VCaP (cell line): ENCODE results near the gene RPTOR.

Experiments used
- H3K27ac ChIP-seq: fragments of 450-650 bp; 2 replicates; pipeline ENCODE4 v1.5.1; 2017
- CTCF ChIP-seq: fragments of 450-650 bp; conservative IDR thresholded peaks from 2 replicates; pipeline ENCODE4 v1.5.1; 2017; ENCODE audit warnings: mild to moderate bottlenecking, moderate library complexity

RPTOR gene

DNA sequence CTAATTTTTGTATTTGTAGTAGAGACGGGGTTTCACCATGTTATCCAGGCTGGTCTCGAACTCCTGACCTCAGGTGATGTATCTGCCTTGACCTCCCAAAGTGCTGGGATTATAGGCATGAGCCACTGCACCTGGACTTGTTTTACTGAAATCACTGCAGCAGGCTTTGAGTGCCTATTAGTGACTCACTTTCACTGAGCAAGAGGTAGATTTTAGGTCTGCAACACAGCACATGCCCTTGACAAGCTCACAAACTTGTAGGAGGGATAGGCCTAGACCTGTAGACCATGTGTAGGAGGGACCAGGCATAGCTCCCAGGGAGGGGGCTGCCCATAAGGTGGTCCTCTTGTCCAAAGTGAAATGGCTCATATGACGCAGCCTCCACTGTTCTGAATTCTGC is 27.0 kb upstream of the RPTOR start:
- no peak overlapping the region for H3K27ac ChIP-seq
- TF ChIP-seq CTCF, result no peak

DNA sequence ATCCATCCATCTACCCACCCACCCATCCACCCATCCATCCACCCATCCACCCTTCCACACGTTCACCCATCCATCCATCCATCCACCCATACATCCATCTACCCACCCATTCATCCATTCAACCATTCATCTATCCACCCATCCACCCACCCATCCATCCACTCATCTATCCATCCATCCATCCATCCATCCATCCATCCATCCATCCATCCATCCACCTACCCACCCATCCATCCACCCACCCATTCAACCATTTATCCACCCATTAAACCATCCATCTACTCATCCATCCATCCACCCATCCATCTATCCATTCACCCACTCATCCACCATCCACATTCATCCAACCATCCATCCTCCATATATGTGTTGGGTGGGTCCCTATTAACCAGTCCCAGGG is 26.2 kb upstream of the RPTOR start:
- TF ChIP-seq CTCF, result no peak
- H3K27ac ChIP-seq, result no peak overlapping the region

DNA sequence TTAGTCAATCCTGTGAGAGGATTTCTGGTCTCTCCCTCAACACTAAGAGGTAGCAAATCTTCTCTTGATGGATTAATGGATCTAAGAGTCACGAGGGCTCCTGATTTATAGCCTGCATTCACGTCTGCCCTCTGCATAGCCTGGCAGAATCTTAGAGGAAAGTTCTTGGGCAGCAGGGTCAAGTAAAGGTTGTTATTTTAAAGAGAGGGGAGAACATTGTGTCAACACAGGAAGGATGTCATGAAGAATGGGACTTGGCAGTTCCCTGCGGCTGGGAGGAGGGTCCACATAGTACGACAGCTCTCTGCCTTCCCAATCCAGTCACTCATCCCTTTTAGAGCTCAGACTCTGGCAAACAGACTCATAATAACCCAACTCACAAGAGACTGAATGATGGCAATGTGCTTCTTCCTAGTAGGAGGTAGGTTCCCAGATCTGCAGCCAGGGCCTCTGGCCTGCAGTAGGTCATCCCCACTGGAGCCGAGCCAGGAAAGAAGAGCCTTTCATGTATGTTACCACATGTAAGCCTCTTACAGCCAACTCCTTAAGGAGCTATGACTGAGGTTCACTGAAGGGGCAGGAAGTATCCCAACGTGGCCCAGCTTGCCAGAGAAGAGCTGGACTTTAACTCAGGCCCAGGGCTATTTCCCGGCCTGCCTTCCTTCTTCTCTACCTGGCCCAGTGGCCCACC is 25.4 kb upstream of the RPTOR start:
- no peak for TF ChIP-seq CTCF
- no peak overlapping the region for H3K27ac ChIP-seq

GRCh38 chr17:80520810-80521455 is 23.7 kb upstream of the RPTOR start:
- no peak overlapping the region for H3K27ac ChIP-seq
- no peak for TF ChIP-seq CTCF

DNA sequence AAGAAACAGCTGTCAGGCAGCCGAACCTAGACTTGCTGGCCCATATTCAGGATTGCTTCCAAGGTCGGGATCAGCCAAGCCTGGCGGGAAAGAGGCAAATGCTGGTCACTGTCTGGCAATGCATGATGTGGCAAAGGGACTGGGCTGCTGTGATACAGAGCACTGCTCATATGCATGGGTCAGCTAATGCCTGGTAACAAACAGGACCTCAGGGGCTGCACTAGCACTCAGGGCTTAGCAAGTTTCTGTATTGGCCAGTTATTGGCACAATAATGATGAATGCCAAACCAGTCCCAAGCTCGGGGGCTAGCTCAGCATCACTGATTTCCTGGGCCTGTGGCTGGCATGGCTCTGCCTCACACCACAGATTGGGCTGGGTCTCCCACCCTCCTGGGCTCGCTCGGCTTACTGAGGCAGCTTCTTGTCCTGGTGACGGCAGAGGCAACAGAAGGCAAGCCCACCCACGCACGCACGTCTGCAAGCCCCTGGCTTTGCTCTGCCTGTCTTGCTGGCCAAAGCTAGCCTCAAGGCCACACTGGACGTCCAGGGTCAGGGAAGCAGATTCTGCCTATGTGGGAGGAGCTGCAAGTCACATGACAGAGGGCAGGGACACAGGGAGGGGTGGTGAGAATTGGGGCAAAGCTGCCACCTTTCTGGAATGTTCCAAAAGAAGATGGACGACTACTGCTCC is 21.4 kb upstream of the RPTOR start:
- TF ChIP-seq CTCF, result no peak
- no peak overlapping the region for H3K27ac ChIP-seq

GRCh38 chr17:80523956-80524712 is 20.5 kb upstream of the RPTOR start:
- TF ChIP-seq CTCF, result no peak
- no peak overlapping the region for H3K27ac ChIP-seq
